HUES64 (cell line): Measurements from ENCODE around the gene RBM38.

Experiments used
- H3K27ac ChIP-seq: 2 replicates; pipeline ENCODE4 v1.7.0; 2013; ENCODE audit warnings: low read depth, low read length, inconsistent platforms
- H3K27me3 ChIP-seq: 2 replicates; pipeline ENCODE4 v1.6.1; 2013; ENCODE audit warnings: mild to moderate bottlenecking, low read length; ENCODE audit not compliant: insufficient read depth
- H3K36me3 ChIP-seq: 2 replicates; pipeline ENCODE4 v1.6.1; 2013; ENCODE audit warnings: mild to moderate bottlenecking, low read length; ENCODE audit not compliant: insufficient read depth
- H3K4me1 ChIP-seq: 2 replicates; pipeline ENCODE4 v1.6.1; 2013; ENCODE audit warnings: mild to moderate bottlenecking, low read length, moderate library complexity; ENCODE audit not compliant: insufficient read depth
- H3K4me3 ChIP-seq: 2 replicates; pipeline ENCODE4 v1.5.1; 2013; ENCODE audit warnings: mild to moderate bottlenecking, low read length, moderate library complexity
- H3K9ac ChIP-seq: 2 replicates; pipeline ENCODE4 v1.6.1; 2013; ENCODE audit warnings: mild to moderate bottlenecking, low read depth, low read length
- H3K9me3 ChIP-seq: 2 replicates; pipeline ENCODE4 v1.6.1; 2013; ENCODE audit warnings: low read depth, low read length; ENCODE audit not compliant: insufficient read depth
- WGBS: fragments of 150-250, 120-280 bp; methylation state at CpG from one replicate; pipeline ENCODE4 v1.1.7; 2013; ENCODE audit warnings: missing lambda C conversion rate; 5-methylcytosine and 5-hydroxymethylcytosine counted together

The RBM38 gene

DNA sequence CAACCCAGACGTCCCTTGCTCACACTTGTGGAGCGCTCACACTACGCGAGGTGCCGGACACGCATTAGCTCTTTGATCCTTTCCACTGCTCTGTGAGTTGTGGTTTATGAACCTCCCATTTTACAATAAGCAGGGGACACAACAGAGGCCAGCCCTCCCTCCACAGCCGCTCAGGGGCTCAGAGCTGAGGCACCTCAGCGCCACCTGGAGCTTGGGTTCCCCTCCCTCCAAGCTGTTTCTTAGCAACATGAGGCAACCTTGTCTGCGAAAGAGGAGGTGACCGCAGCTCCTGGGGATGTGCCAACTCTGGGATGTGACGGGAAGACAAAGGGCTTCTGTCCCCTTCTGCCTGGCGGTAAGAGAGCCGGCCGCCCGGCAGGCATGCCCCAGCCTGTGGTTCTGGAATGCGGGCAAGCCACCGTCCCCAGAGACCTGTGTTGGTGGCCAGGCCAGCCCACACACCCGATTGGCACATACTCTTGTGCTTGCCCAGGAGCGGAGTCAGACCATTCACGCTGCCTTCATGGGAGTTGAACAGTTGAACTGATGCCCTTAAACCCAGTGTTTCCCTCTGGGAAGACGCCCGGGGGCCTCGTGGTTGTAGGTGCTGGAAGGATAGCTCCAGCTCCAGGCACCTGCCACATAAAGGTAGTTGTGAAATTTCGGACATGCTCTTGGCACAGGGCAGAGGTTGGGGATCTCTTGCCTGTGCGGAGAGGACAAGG lies 44.5 kb downstream of the RBM38 start:
- Histone ChIP-seq H3K4me3 (no peak overlapping the region), H3K27me3 (no peaks in the 10 kb centered on the region), H3K9me3 (no peaks in the 10 kb centered on the region), H3K36me3 (no peaks in the 10 kb centered on the region), H3K27ac (no peak overlapping the region), H3K9ac (no peak overlapping the region), H3K4me1 (no peaks in the 10 kb centered on the region; the same call in 1 of the 2 replicates)
- WGBS = 76% methylated on average over 25 of the region's 25 CpGs

DNA sequence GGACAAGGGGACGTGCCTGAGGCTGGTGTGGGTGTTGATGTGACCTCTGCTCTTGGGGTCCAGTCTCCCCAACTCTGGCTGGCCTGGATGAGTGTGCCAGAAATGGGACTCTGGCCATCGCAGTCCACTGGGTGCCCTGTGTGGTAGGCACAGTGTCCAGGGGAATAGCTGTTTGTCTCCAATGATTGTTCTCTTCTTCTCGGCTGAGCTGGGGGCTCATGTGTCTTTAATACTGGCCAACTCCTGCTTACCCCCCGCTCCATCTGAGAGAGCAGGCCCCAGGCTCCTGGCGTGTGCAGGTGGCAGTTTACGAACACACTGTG lies 45.0 kb downstream of the RBM38 start:
- no peaks in the 10 kb centered on the region for H3K9me3 ChIP-seq
- no peak overlapping the region for H3K27ac ChIP-seq
- no peaks in the 10 kb centered on the region for H3K36me3 ChIP-seq
- no peak overlapping the region for H3K4me3 ChIP-seq
- H3K4me1 ChIP-seq = peaks cover under 1% of the 10 kb centered on the region; the same call in 1 of the 2 replicates
- WGBS = 97% methylated on average over 6 of the region's 6 CpGs
- no peak overlapping the region for H3K9ac ChIP-seq
- no peaks in the 10 kb centered on the region for H3K27me3 ChIP-seq

DNA sequence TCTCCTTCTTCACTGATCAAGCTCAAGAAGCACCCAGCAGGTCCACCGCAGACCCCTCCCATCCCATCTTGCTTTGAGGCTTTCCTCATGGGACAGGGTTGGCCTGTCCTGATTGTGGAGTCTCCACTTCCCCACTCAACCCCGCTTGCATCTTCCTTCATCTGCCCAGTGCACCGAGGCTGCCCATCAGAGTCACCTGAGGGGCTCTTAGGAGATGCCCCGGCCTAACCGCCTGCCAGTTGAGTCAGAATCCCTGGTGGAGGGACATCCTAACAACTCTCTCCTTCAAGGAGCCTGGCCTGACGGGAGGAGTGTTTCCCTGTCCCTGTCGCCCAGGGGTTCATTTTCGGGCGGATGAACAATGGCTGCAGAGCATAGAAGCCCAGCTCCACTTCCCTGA lies 46.1 kb downstream of the RBM38 start:
- H3K9me3 ChIP-seq = no peaks in the 10 kb centered on the region
- H3K4me1 ChIP-seq = peaks cover 2% of the 10 kb centered on the region; the same call in 1 of the 2 replicates
- no peak overlapping the region for H3K4me3 ChIP-seq
- H3K27me3 ChIP-seq = no peaks in the 10 kb centered on the region
- 89% methylated on average over 9 of the region's 9 CpGs for WGBS
- H3K36me3 ChIP-seq = no peaks in the 10 kb centered on the region
- no peak overlapping the region for H3K9ac ChIP-seq
- no peak overlapping the region for H3K27ac ChIP-seq

DNA sequence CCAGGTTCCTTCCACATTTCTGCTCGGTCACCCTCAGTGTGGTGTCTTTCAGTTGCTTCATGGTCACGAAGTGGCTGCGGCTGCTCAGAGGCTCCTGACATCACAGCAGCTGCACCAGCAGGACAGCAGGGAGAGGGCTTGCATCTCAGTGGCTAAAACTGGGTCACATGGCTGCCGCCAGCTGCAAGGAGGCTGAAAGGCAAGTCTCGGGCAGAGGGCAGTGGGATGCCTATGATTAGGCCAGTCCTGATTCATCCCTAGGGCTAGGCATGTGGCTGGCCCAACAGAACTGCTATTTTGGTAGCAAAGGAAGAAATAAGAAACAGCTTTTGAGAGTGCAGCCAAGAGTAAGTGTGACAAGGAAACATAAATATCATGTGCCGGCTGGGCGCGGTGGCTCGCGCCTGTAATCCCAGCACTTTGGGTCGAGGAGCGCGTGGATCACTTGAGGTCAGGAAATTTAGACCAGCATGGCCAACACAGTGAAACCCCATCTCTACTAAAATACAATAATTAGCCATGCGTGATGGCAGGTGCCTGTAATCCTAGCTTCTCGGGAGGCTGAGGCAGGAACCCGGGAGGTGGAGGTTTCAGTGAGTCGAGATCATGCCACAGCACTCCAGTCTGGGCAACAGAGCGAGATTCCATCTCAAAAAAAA lies 46.6 kb downstream of the RBM38 start:
- H3K36me3 ChIP-seq = no peaks in the 10 kb centered on the region
- H3K27me3 ChIP-seq = no peaks in the 10 kb centered on the region
- 89% methylated on average over 18 of the region's 18 CpGs for WGBS
- H3K9me3 ChIP-seq = no peaks in the 10 kb centered on the region
- no peak overlapping the region for H3K4me3 ChIP-seq
- no peak overlapping the region for H3K9ac ChIP-seq
- peaks cover 2% of the 10 kb centered on the region; the same call in 1 of the 2 replicates for H3K4me1 ChIP-seq
- H3K27ac ChIP-seq = no peak overlapping the region

DNA sequence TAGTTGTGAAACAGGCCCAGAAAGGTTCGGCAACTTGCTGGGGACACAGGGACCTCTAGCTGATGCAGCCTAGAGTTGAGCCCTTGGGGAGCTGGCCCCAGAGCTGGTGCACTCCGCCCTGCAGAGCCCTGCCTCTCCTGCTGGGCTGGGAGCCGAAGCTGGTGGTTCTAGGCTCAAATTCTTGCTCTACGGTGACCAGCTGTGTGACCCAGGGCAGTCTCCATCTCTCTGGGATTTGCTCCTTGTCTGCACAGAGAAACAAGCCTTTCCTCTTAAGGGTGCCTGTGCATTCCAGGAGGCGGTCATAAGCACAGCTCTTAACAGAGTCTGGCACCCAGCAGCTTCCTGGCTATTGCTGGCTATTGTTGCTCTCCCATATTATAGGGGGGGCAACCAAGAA lies 47.4 kb downstream of the RBM38 start:
- Histone ChIP-seq H3K9ac (no peak overlapping the region), H3K4me3 (no peak overlapping the region), H3K27ac (no peak overlapping the region), H3K36me3 (no peaks in the 10 kb centered on the region), H3K9me3 (no peaks in the 10 kb centered on the region), H3K27me3 (no peaks in the 10 kb centered on the region), H3K4me1 (peaks cover 2% of the 10 kb centered on the region; the same call in 1 of the 2 replicates)
- 83% methylated on average over 5 of the region's 5 CpGs for WGBS

DNA sequence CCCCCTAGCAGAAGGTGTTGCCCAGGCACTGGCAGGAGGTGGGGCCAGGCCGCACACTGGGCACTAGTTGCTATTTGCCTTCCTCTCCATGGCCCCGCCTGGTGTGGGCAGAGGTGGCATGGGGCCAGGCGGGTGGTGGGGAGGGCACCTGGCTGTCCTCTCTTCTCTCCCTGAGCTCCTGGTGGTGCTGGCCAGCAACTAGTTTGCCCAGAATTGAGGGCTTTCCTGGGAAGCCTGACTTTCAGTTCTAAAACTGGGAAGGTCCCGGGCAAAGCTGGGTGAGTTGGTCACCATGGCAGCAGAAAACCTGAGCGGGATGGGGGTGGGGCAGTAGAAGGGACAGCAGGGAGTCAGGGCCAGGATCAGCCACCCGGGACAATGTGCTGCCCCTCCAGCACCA lies 48.2 kb downstream of the RBM38 start:
- no peak overlapping the region for H3K9ac ChIP-seq
- WGBS = 78% methylated on average over 6 of the region's 6 CpGs
- H3K4me1 ChIP-seq = peaks cover 2% of the 10 kb centered on the region; the same call in 1 of the 2 replicates
- H3K4me3 ChIP-seq = no peak overlapping the region
- no peaks in the 10 kb centered on the region for H3K27me3 ChIP-seq
- H3K9me3 ChIP-seq = no peaks in the 10 kb centered on the region
- H3K27ac ChIP-seq = no peak overlapping the region
- no peaks in the 10 kb centered on the region for H3K36me3 ChIP-seq

DNA sequence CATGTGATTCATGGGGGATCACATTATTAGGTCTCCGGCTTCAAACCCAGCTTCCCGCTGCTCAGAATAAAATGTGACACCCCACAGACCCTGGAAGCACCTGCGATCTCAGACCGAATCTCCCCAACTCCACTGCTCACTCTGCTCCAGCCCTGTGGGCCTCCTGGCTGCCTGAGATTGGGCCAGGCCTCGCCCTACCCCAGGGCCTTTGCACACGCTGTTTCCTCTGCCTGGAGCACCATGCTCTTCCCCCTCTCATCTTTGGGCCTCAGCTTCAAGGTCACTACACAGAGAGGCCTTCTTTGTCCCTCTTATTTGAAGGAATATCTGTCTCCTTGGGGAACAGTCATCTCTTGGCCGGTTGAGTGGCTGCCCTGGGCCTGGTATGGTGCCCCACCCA lies 48.8 kb downstream of the RBM38 start:
- Histone ChIP-seq H3K27me3 (no peaks in the 10 kb centered on the region), H3K9me3 (no peaks in the 10 kb centered on the region), H3K27ac (no peak overlapping the region), H3K9ac (no peak overlapping the region), H3K4me3 (no peak overlapping the region), H3K4me1 (peaks cover 2% of the 10 kb centered on the region; the same call in 1 of the 2 replicates), H3K36me3 (no peaks in the 10 kb centered on the region)
- 94% methylated on average over 7 of the region's 7 CpGs for WGBS

DNA sequence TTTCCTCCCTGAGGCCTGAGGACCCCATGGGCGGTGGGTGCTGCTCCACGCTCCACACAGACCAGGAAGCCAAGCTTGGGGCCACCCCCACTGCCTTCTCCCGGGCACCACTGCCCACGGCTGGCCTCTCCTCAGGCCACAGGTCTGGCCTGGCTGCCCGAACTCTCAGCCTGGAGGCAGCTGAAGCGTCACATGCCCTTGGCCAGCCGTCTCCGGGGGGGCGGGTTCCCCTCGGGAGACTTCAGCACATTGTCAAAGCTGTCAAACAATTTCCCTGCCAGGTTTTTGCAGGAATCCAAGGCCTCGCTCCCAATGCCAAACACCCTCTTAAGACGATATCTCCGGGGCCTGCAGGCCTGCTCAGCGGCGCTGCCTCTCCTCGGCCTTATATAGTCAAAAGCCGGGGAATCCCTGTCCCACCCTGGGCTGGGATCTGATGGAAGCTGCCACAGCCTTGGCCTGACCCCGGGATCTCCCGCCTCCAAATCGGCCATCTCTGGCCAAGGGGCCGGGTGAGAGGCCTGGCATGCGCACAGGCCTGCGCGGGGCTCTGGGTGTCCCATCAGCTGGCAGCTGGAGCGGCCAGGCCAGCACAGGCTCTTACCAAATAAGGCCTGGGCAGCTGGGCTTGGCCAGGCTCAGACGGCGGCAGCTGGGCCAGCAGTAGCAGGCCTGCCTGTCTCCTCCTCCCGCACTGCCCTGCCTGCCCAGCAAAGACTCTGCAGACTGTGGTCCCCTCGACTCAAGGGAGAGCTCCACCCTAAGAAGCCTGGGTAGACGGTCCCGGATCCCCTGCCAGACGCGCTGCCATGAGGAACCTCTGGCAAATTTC lies 49.7 kb downstream of the RBM38 start:
- Histone ChIP-seq H3K4me3 (no peak overlapping the region), H3K9ac (peak overlapping the region; percentile 34; the same call in 1 of the 2 replicates), H3K27me3 (no peaks in the 10 kb centered on the region), H3K27ac (peak overlapping the region; percentile 68), H3K9me3 (no peaks in the 10 kb centered on the region), H3K36me3 (no peaks in the 10 kb centered on the region), H3K4me1 (0 out of 2 replicates have a peak, but pooled peaks cover 2% of the 10 kb centered on the region)
- WGBS = 72% methylated on average over 33 of the region's 33 CpGs

DNA sequence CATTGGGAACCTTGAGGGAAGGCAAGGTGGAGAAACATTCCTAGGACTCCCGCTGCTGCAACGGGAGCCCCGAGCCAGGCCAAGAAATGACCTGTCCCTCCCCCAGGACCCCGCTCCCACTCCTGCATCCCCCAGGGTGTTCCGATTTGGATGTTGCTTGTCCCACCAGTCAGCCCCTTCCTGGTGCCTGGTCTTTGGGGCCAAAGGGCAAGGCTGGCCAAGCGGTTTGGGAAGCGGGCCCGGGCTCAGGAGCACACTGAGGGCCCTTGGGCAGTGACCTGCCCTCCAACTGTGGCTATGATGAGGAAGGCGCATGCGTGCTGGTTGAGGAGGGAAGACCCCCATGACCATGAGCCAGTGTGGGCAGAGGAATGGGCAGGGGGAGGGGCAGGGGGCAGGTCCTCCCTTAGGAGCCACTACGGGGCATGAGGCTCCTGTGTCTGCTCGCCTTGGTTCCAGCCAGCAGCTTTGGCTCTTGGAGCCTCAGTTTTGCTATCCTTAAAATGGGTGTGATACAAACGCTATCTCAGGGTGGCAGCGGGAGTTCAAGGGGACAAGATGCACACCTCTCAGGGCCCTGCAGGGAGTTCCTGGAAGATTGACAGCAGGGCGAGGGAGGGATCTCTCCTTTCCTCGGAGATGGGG lies 50.4 kb downstream of the RBM38 start:
- H3K27ac ChIP-seq = peak overlapping the region; percentile 68
- no peaks in the 10 kb centered on the region for H3K27me3 ChIP-seq
- H3K36me3 ChIP-seq = no peaks in the 10 kb centered on the region
- H3K4me1 ChIP-seq = 0 out of 2 replicates have a peak, but pooled peaks cover 2% of the 10 kb centered on the region
- no peaks in the 10 kb centered on the region; the same call in 1 of the 2 replicates for H3K9me3 ChIP-seq
- WGBS = 88% methylated on average over 16 of the region's 16 CpGs
- H3K9ac ChIP-seq = 0 out of 2 replicates have a peak overlapping the region, but pooled peaks have one; percentile 24
- H3K4me3 ChIP-seq = no peak overlapping the region

DNA sequence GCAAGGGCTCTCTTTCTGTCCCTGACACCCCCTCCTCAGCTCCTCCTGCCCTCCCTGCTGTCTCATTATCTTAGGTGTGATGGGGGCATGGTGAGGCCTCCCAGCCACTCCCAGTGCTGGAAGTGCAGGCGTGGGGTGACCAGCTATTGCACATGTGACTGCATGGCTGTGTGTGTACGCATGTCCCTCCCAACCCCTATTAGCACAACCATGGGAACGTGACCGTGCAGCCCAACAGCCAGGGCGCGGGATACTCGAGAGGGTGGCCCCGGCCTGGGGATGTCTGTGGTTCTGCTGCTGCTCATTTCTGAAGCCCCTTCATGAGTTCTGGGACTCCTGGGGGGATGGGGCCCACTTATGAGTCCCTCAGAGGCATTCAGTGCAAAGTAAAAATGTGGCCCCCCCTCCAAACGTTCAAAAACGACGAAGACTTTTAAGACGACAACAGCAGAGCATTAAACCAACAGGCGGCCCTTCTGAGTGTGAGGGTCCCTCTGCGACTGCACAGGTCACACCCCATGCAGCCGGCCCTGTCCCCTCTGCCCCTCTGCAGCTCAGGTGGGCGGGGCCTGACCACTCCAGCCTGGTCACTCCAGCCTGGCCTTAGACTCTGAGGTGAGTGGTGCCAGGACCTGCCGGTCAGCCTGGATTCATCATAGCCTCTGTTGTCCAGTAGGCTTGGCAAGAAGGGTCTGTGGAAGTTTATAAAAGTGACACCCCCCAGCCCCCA lies 51.1 kb downstream of the RBM38 start:
- Histone ChIP-seq H3K27me3 (no peaks in the 10 kb centered on the region), H3K4me3 (no peak overlapping the region), H3K36me3 (no peaks in the 10 kb centered on the region), H3K9ac (no peak overlapping the region), H3K4me1 (0 out of 2 replicates have a peak, but pooled peaks cover 2% of the 10 kb centered on the region), H3K27ac (no peak overlapping the region), H3K9me3 (no peaks in the 10 kb centered on the region; the same call in 1 of the 2 replicates)
- 88% methylated on average over 17 of the region's 17 CpGs for WGBS
